ENCODE results near the gene FAM221B.

- TF ChIP-seq, protein P1, sequence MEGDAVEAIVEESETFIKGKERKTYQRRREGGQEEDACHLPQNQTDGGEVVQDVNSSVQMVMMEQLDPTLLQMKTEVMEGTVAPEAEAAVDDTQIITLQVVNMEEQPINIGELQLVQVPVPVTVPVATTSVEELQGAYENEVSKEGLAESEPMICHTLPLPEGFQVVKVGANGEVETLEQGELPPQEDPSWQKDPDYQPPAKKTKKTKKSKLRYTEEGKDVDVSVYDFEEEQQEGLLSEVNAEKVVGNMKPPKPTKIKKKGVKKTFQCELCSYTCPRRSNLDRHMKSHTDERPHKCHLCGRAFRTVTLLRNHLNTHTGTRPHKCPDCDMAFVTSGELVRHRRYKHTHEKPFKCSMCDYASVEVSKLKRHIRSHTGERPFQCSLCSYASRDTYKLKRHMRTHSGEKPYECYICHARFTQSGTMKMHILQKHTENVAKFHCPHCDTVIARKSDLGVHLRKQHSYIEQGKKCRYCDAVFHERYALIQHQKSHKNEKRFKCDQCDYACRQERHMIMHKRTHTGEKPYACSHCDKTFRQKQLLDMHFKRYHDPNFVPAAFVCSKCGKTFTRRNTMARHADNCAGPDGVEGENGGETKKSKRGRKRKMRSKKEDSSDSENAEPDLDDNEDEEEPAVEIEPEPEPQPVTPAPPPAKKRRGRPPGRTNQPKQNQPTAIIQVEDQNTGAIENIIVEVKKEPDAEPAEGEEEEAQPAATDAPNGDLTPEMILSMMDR (IDR thresholded peaks at IDR 0.05), result no peak
- no peak for TF ChIP-seq POLR2A (IDR thresholded peaks at IDR 0.05)
Observed at GRCh38 chr9:35795695-35796094, 32.8 kb downstream of the FAM221B start.

Measured in body of pancreas (tissue), 4 donors.